Right lobe of liver (tissue), 4 donors: ENCODE measurements around the gene AKR1C1.
"Not testable (repeated sequence)": the region's sequence is repeated elsewhere in the genome, so short reads cannot be mapped to it uniquely, and the experiment has no call there.

Source experiments
- POLR2A ChIP-seq: fragments of 450-650 bp; IDR thresholded peaks from one replicate; pipeline ENCODE4 v1.6.1; 2017; ENCODE audit warnings: antibody characterized with exemption, mild to moderate bottlenecking
- TF ChIP-seq, protein P1 (sequence below), 4 donors: fragments of 200-600 bp in 3 of 4; fragments of 450-650 bp in 1 of 4; IDR thresholded peaks; one replicate each; pipeline versions ENCODE4 v1.5.1 to v1.8.0; 2016 to 2022; ENCODE audit warnings: antibody characterized with exemption in 4 of 4, mild to moderate bottlenecking in 2 of 4
- donor health status: DM: no; HTN: no; CAD: no.
- donor health status: DM: no; HTN: no; CAD: no.
- donor health status: DM: no; HTN: yes; CAD: no.

DNA sequence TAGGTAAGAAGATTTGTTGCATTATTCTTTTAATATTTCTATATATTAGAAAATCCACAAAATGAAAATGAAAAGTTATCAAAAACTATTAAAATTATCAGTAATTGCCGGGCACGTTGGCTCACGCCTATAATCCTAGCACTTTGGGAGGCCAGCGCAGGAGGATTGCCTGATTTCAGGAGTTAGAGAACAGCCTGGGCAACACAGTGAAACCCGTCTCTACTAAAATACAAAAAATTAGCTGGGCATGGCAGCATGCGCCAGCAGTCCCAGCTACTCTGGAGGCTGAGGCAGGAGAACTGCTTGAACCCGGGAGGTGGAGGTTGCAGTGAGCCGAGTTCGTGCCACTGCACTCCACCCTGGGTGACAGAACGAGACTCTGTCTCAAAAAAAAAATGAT lies 29.3 kb downstream of the AKR1C1 start:
- TF ChIP-seq, protein P1, sequence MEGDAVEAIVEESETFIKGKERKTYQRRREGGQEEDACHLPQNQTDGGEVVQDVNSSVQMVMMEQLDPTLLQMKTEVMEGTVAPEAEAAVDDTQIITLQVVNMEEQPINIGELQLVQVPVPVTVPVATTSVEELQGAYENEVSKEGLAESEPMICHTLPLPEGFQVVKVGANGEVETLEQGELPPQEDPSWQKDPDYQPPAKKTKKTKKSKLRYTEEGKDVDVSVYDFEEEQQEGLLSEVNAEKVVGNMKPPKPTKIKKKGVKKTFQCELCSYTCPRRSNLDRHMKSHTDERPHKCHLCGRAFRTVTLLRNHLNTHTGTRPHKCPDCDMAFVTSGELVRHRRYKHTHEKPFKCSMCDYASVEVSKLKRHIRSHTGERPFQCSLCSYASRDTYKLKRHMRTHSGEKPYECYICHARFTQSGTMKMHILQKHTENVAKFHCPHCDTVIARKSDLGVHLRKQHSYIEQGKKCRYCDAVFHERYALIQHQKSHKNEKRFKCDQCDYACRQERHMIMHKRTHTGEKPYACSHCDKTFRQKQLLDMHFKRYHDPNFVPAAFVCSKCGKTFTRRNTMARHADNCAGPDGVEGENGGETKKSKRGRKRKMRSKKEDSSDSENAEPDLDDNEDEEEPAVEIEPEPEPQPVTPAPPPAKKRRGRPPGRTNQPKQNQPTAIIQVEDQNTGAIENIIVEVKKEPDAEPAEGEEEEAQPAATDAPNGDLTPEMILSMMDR (IDR thresholded peaks at IDR 0.05): not testable (repeated sequence)
- not testable (repeated sequence) for TF ChIP-seq POLR2A
